ENCODE results near the gene PLA2G6. TPM values are rescaled to one million over a fixed set of nuclear protein-coding genes. Genes with fewer than 3 reads are reported as not detected.
"Not testable (repeated sequence)": the region's sequence is repeated elsewhere in the genome, so short reads cannot be mapped to it uniquely, and the experiment has no call there.

Gene PLA2G6
- total RNA-seq, 1 donor from 2014 or later = 76.4 TPM

- Mint-ChIP-seq H3K9me3 (ENCODE audit: low read depth) (no peaks in the 10 kb centered on the region), H3K27me3 (no peaks in the 10 kb centered on the region), H3K4me1 (ENCODE audit: low read depth) (peaks cover 25% of the 10 kb centered on the region), H3K4me3 (ENCODE audit: low read depth) (no peak overlapping the region), H3K27ac (peak overlapping the region; percentile 29), H3K36me3 (ENCODE audit: insufficient read depth) (peaks cover 8% of the 10 kb centered on the region)
- DNase-seq (ENCODE audit: low spot score, unreplicated experiment) = no peak
- TF ChIP-seq, protein P1, sequence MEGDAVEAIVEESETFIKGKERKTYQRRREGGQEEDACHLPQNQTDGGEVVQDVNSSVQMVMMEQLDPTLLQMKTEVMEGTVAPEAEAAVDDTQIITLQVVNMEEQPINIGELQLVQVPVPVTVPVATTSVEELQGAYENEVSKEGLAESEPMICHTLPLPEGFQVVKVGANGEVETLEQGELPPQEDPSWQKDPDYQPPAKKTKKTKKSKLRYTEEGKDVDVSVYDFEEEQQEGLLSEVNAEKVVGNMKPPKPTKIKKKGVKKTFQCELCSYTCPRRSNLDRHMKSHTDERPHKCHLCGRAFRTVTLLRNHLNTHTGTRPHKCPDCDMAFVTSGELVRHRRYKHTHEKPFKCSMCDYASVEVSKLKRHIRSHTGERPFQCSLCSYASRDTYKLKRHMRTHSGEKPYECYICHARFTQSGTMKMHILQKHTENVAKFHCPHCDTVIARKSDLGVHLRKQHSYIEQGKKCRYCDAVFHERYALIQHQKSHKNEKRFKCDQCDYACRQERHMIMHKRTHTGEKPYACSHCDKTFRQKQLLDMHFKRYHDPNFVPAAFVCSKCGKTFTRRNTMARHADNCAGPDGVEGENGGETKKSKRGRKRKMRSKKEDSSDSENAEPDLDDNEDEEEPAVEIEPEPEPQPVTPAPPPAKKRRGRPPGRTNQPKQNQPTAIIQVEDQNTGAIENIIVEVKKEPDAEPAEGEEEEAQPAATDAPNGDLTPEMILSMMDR (IDR thresholded peaks at IDR 0.05; ENCODE audit: unreplicated experiment) = no peak
Observed at GRCh38 chr22:38165922-38166593, 15.6 kb downstream of the PLA2G6 start.

DNA sequence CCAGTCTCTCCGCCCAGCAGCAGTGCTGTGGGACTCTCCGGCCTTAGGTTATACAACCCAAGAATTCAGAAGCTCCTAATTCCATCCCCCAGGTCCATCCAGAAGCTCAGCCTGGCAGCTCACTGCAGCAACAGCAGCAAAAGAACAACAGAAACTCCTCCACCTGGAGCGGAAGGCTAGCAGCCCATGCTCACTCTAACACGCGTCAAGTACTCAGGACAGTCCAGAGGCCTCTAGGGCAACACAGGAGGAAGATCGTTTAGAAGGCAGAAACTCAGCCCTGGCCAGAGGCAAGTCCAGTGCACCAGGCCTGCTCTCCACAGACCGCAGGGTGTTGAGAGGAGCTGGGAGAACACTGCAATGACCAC lies 17.1 kb downstream of the PLA2G6 start:
- H3K27ac Mint-ChIP-seq = peak overlapping the region; percentile 93
- DNase-seq (ENCODE audit: low spot score, unreplicated experiment) = no peak
- peaks cover 22% of the 10 kb centered on the region for H3K4me1 Mint-ChIP-seq (ENCODE audit: low read depth)
- TF ChIP-seq, protein P1 (IDR thresholded peaks at IDR 0.05; ENCODE audit: unreplicated experiment) = no peak
- no peaks in the 10 kb centered on the region for H3K9me3 Mint-ChIP-seq (ENCODE audit: low read depth)
- H3K4me3 Mint-ChIP-seq (ENCODE audit: low read depth) = no peak overlapping the region
- peaks cover 8% of the 10 kb centered on the region for H3K36me3 Mint-ChIP-seq (ENCODE audit: insufficient read depth)
- no peaks in the 10 kb centered on the region for H3K27me3 Mint-ChIP-seq

- Mint-ChIP-seq H3K4me3 (ENCODE audit: low read depth) (no peak overlapping the region), H3K27ac (peak overlapping the region; percentile 93), H3K4me1 (ENCODE audit: low read depth) (peaks cover 22% of the 10 kb centered on the region), H3K36me3 (ENCODE audit: insufficient read depth) (peaks cover 8% of the 10 kb centered on the region), H3K27me3 (no peaks in the 10 kb centered on the region), H3K9me3 (ENCODE audit: low read depth) (no peaks in the 10 kb centered on the region)
- TF ChIP-seq, protein P1 (IDR thresholded peaks at IDR 0.05; ENCODE audit: unreplicated experiment) = no peak
- no peak for DNase-seq (ENCODE audit: low spot score, unreplicated experiment)
Observed at GRCh38 chr22:38163844-38164550, 17.6 kb downstream of the PLA2G6 start.

DNA sequence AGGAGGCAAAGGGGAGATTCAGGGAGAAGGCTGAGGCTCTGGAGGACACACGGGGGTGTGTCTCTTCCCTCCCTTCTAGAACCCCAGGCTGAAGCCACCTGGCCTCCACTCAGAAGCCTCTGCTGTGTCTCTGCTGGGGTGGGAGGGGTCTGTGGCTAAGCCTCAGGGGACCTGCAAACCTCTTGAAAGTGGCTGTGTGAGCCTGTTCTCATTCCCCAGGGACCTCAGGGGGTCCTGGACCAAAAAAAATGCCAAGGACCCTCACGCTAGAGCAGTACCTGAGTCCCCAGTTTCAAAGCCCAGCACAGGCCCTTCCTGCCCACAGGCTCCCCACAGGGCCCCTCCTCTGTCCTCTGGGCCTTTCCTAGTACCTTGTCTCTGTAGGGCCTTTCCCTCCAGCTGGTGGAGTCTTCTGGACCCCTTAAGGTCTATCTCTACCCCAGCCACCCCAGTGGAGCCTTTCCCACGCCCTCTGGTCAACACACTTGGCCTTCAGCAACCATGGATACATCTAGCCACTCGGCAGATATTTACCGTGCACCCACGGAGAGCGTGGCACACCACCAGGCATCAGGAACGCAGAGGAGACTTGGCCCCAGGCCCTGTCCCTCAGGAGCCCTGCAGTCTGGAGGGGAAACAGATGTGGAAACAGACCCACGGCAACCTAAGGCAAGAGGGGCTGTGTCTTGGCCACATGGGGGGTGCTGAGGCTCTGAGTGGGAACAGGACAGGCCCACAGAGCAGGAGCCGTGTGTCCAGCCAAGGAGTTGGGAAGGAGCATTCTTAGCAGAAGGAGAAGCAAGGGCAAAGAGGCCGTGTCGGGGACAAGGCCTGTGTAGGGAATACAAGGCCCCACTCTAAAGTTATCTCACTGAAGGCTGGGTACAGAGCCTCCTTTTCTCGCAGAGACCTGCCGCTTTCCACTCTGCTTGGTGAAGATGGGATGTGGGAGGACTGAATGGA lies 18.5 kb downstream of the PLA2G6 start:
- H3K9me3 Mint-ChIP-seq (ENCODE audit: low read depth) = no peaks in the 10 kb centered on the region
- peak overlapping the region; percentile 83 for H3K27ac Mint-ChIP-seq
- no peak overlapping the region for H3K4me3 Mint-ChIP-seq (ENCODE audit: low read depth)
- TF ChIP-seq, protein P1 (IDR thresholded peaks at IDR 0.05; ENCODE audit: unreplicated experiment) = no peak
- peaks cover 22% of the 10 kb centered on the region for H3K4me1 Mint-ChIP-seq (ENCODE audit: low read depth)
- no peaks in the 10 kb centered on the region for H3K27me3 Mint-ChIP-seq
- DNase-seq (ENCODE audit: low spot score, unreplicated experiment) = no peak
- H3K36me3 Mint-ChIP-seq (ENCODE audit: insufficient read depth) = peaks cover 8% of the 10 kb centered on the region

DNA sequence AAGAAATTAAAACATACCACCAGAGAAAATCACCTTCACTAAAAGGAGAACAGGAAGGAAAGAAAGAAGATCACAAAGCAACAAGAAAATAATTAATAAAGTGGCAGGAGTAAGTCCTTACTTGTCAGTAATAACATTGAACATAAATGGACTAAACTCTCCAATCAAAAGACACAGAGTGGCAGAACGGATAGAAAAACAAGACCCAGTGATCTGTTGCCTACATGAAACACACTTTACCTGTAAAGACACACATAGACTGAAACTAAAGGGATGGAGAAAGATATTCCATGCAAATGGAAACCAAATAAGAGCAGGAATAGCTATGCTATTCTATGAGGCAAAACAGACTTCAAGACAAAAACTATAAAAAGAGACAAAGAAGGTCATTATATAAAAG lies 25.9 kb downstream of the PLA2G6 start:
- Mint-ChIP-seq H3K27me3 (no peaks in the 10 kb centered on the region), H3K36me3 (ENCODE audit: insufficient read depth) (no peaks in the 10 kb centered on the region), H3K27ac (no peak overlapping the region), H3K4me3 (ENCODE audit: low read depth) (no peak overlapping the region), H3K4me1 (ENCODE audit: low read depth) (peaks cover 1% of the 10 kb centered on the region), H3K9me3 (ENCODE audit: low read depth) (no peaks in the 10 kb centered on the region)
- no peak for DNase-seq (ENCODE audit: low spot score, unreplicated experiment)
- TF ChIP-seq, protein P1 (IDR thresholded peaks at IDR 0.05; ENCODE audit: unreplicated experiment) = no peak

GRCh38 chr22:38154563-38154915 lies 27.1 kb downstream of the PLA2G6 start:
- H3K9me3 Mint-ChIP-seq (ENCODE audit: low read depth); H3K4me1 Mint-ChIP-seq (ENCODE audit: low read depth); H3K36me3 Mint-ChIP-seq (ENCODE audit: insufficient read depth); H3K4me3 Mint-ChIP-seq (ENCODE audit: low read depth); DNase-seq (ENCODE audit: low spot score, unreplicated experiment); H3K27ac Mint-ChIP-seq; H3K27me3 Mint-ChIP-seq: not testable (repeated sequence)

Measured in progenitor cell of endocrine pancreas (in vitro differentiated cells).